ENCODE data around the gene LEUTX.

Gene LEUTX

GRCh38 chr19:39768786-39769185 is 9.9 kb upstream of the LEUTX start:
- no peak overlapping the region for H2AFZ ChIP-seq (ENCODE audit: low read depth, low read length, severe bottlenecking)
- H3K9ac ChIP-seq (ENCODE audit: low read length), result no peak overlapping the region
- no peaks in the 10 kb centered on the region for H3K9me3 ChIP-seq (ENCODE audit: insufficient read depth, low read length)
- TF ChIP-seq EZH2phosphoT487 (conservative IDR thresholded peaks at IDR 0.05; ENCODE audit: low read length) (no peak), CTCF (IDR thresholded peaks at IDR 0.05; ENCODE audit: insufficient read depth, low read length, poor library complexity, severe bottlenecking) (no peak)
- no peaks in the 10 kb centered on the region for H3K9me2 ChIP-seq (replicated peaks; ENCODE audit: insufficient read depth, low read length)
- no peaks in the 10 kb centered on the region for H3K36me3 ChIP-seq (ENCODE audit: low read length)
- no peak overlapping the region for H3K4me3 ChIP-seq (ENCODE audit: insufficient read depth, low read length, poor library complexity, severe bottlenecking)
- no peaks in the 10 kb centered on the region for H3K27me3 ChIP-seq (ENCODE audit: low read length)
- no peaks in the 10 kb centered on the region for H4K20me1 ChIP-seq (ENCODE audit: low read depth, low read length)
- no peak overlapping the region for H3K4me2 ChIP-seq (ENCODE audit: low read depth, low read length, poor library complexity, severe bottlenecking)
- H3F3A ChIP-seq (ENCODE audit: insufficient read depth), result no peaks in the 10 kb centered on the region
- H3K79me2 ChIP-seq (ENCODE audit: insufficient read depth, low read length), result no peaks in the 10 kb centered on the region
- no peak overlapping the region for H3K27ac ChIP-seq (ENCODE audit: low read depth, low read length)

GRCh38 chr19:39780894-39781293 is 2.2 kb downstream of the LEUTX start:
- H3K27me3 ChIP-seq (ENCODE audit: low read length), result no peaks in the 10 kb centered on the region
- no peak for TF ChIP-seq CTCF (IDR thresholded peaks at IDR 0.05; ENCODE audit: insufficient read depth, low read length, poor library complexity, severe bottlenecking)
- no peak for TF ChIP-seq EZH2phosphoT487 (conservative IDR thresholded peaks at IDR 0.05; ENCODE audit: low read length)

GRCh38 chr19:39788244-39788643 is 9.6 kb downstream of the LEUTX start:
- H3F3A ChIP-seq (ENCODE audit: insufficient read depth), result no peaks in the 10 kb centered on the region
- H3K9ac ChIP-seq (ENCODE audit: low read length), result no peak overlapping the region
- TF ChIP-seq CTCF (IDR thresholded peaks at IDR 0.05; ENCODE audit: insufficient read depth, low read length, poor library complexity, severe bottlenecking) (no peak), EZH2phosphoT487 (conservative IDR thresholded peaks at IDR 0.05; ENCODE audit: low read length) (no peak)
- no peaks in the 10 kb centered on the region for H4K20me1 ChIP-seq (ENCODE audit: low read depth, low read length)
- no peak overlapping the region for H3K4me2 ChIP-seq (ENCODE audit: low read depth, low read length, poor library complexity, severe bottlenecking)
- H3K27ac ChIP-seq (ENCODE audit: low read depth, low read length), result no peak overlapping the region
- H3K9me2 ChIP-seq (replicated peaks; ENCODE audit: insufficient read depth, low read length), result no peaks in the 10 kb centered on the region
- H2AFZ ChIP-seq (ENCODE audit: low read depth, low read length, severe bottlenecking), result no peak overlapping the region
- no peaks in the 10 kb centered on the region for H3K9me3 ChIP-seq (ENCODE audit: insufficient read depth, low read length)
- no peaks in the 10 kb centered on the region for H3K79me2 ChIP-seq (ENCODE audit: insufficient read depth, low read length)
- H3K4me3 ChIP-seq (ENCODE audit: insufficient read depth, low read length, poor library complexity, severe bottlenecking), result no peak overlapping the region
- no peaks in the 10 kb centered on the region for H3K36me3 ChIP-seq (ENCODE audit: low read length)
- no peaks in the 10 kb centered on the region for H3K27me3 ChIP-seq (ENCODE audit: low read length)

More at GRCh38 chr19:39780894-39781293, 2.2 kb downstream of the LEUTX start:
- Histone ChIP-seq H2AFZ (ENCODE audit: low read depth, low read length, severe bottlenecking) (no peak overlapping the region), H4K20me1 (ENCODE audit: low read depth, low read length) (no peaks in the 10 kb centered on the region), H3K36me3 (ENCODE audit: low read length) (no peaks in the 10 kb centered on the region), H3K4me2 (ENCODE audit: low read depth, low read length, poor library complexity, severe bottlenecking) (no peak overlapping the region), H3F3A (ENCODE audit: insufficient read depth) (no peaks in the 10 kb centered on the region), H3K27ac (ENCODE audit: low read depth, low read length) (no peak overlapping the region), H3K9ac (ENCODE audit: low read length) (no peak overlapping the region), H3K9me3 (ENCODE audit: insufficient read depth, low read length) (no peaks in the 10 kb centered on the region), H3K4me3 (ENCODE audit: insufficient read depth, low read length, poor library complexity, severe bottlenecking) (no peak overlapping the region), H3K9me2 (replicated peaks; ENCODE audit: insufficient read depth, low read length) (no peaks in the 10 kb centered on the region), H3K79me2 (ENCODE audit: insufficient read depth, low read length) (no peaks in the 10 kb centered on the region)

Data from SU-DHL-6 (cell line).